ENCODE results near the gene FYCO1. TPM values are rescaled to one million over a fixed set of nuclear protein-coding genes. Genes with fewer than 3 reads are reported as not detected.

The FYCO1 gene
- total and polyA plus RNA-seq, 9 of the 15 experiments (the other 6 are each of a cell fraction or from before 2014, with no cell fraction given): 2.1 to 13.8 (median 7.4) TPM

DNA sequence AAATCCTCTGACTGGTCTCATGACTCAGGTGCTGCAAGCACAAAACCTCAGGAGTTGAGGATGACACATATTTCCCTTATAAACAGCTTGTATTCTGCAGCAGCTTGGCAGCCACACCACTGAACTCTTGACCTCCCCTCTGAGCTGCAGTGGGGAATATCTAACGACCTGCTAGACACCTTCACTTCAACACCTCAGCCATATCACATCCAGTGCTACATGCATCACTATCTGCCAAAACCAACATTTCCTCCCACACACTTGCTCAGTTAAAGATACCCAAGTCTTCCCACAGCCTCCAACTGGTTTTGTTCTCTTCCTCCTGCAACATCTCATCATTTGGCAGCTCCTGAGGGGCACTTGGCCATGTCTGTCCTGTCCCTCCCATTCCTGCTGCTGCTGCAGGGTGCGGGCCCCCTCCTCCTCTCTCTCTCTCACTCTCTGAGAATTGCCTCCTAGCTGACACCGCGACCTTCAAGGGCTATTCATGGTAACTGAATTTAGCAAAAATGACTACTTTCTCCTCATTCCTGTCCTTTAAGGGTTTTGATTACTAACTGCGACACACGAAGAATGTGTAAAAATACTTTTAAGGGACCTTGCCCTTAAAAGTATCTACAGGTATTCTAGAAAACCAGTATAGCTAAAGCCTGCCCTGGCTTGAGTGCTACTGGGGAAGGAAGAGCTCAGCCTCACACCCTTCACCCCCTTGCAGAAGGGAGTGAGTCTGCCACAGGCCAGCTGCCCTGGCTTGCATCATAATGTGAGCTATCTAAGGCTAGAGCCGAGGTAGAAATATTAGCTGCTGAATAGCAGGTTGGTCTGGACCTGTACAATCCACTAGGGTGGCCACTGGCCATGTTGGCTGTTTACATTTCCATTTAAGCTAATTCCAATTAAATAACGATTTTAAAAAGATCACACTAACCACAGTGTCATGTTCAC is 114.3 kb downstream of the FYCO1 start (continued):
- TF ChIP-seq TBL1XR1 (IDR thresholded peaks at IDR 0.05; ENCODE audit: low read length in 2 of 2): peak in 1 of 2 experiments; percentile 51; a peak in 1 of 4 replicates
- no peak for TF ChIP-seq MYBL2 (IDR thresholded peaks at IDR 0.05; ENCODE audit: low read depth)
- TF ChIP-seq MYBL2 (CRISPR knock-in tag; IDR thresholded peaks at IDR 0.05; ENCODE audit: borderline replicate concordance): no peak
- TF ChIP-seq POU5F1 (IDR thresholded peaks at IDR 0.05; ENCODE audit: borderline replicate concordance, low read depth, low read length, partially characterized antibody): no peak
- 0 out of 2 replicates have a peak, but pooled peaks have one; percentile 52 for TF ChIP-seq TCF7 (IDR thresholded peaks at IDR 0.05; ENCODE audit: borderline replicate concordance)
- peak; percentile 97 for TF ChIP-seq TCF3 (CRISPR knock-in tag; IDR thresholded peaks at IDR 0.05)
- TF ChIP-seq RCOR1 (IDR thresholded peaks at IDR 0.05; ENCODE audit: borderline replicate concordance in 1 of 2, low read depth in 2 of 2, low read length in 2 of 2): peak in 1 of 2 experiments; percentile 94; a peak in 3 of 4 replicates
- TF ChIP-seq NR2C2 (CRISPR knock-in tag; IDR thresholded peaks at IDR 0.05): no peak
- 0 out of 2 replicates have a peak, but pooled peaks have one; percentile 24 for TF ChIP-seq NR2C2 (tag; IDR thresholded peaks at IDR 0.05)
- TF ChIP-seq CTBP1 (IDR thresholded peaks at IDR 0.05; ENCODE audit: borderline replicate concordance): peak; percentile 98
- peak; percentile 95 for TF ChIP-seq ARID1B (IDR thresholded peaks at IDR 0.05)
- no peak for TF ChIP-seq E2F3 (CRISPR knock-in tag; IDR thresholded peaks at IDR 0.05)
- TF ChIP-seq FOXA3 (CRISPR knock-in tag; conservative IDR thresholded peaks at IDR 0.05 in 1 of 2, IDR thresholded peaks at IDR 0.05 in 1 of 2): 0 out of 4 replicates have a peak, but pooled peaks of 1 of the 2 experiments have one; percentile 25
- TF ChIP-seq CXXC5 (CRISPR knock-in tag; IDR thresholded peaks at IDR 0.05): no peak; the same call in 1 of the 2 replicates
- no peak for TF ChIP-seq ZHX1 (conservative IDR thresholded peaks at IDR 0.05; ENCODE audit: low read length)
- TF ChIP-seq EP300 (IDR thresholded peaks at IDR 0.05; ENCODE audit: low read length): peak; percentile 85
- TF ChIP-seq NFE2L1 (tag; IDR thresholded peaks at IDR 0.05; ENCODE audit: borderline replicate concordance, low read depth): no peak
- TF ChIP-seq ZNF282 (CRISPR knock-in tag; IDR thresholded peaks at IDR 0.05): no peak
- peak; percentile 80; the same call in 1 of the 2 replicates for TF ChIP-seq SMARCE1 (IDR thresholded peaks at IDR 0.05)
- peak; percentile 94 for TF ChIP-seq DPF2 (IDR thresholded peaks at IDR 0.05)
- 0 out of 2 replicates have a peak, but pooled peaks have one; percentile 63 for TF ChIP-seq ZBTB2 (IDR thresholded peaks at IDR 0.05)
- TF ChIP-seq ATF3 (IDR thresholded peaks at IDR 0.05): peak; percentile 33; the same call in 1 of the 2 replicates
- no peak for TF ChIP-seq ATF3 (CRISPR knock-in tag; conservative IDR thresholded peaks at IDR 0.05)
- TF ChIP-seq MTA1 (IDR thresholded peaks at IDR 0.05; ENCODE audit: borderline replicate concordance): peak; percentile 75; the same call in 1 of the 2 replicates

Measured in K562 (cell line).